Measurements from ENCODE around the gene ZNF609. TPM values are rescaled to one million over a fixed set of nuclear protein-coding genes. Genes with fewer than 3 reads are reported as not detected.
A peak's percentile ranks its signal among the peaks of the same experiment; 100 is the strongest.

Gene ZNF609
- polyA plus RNA-seq, 1 donor, result 24.4 TPM

DNA sequence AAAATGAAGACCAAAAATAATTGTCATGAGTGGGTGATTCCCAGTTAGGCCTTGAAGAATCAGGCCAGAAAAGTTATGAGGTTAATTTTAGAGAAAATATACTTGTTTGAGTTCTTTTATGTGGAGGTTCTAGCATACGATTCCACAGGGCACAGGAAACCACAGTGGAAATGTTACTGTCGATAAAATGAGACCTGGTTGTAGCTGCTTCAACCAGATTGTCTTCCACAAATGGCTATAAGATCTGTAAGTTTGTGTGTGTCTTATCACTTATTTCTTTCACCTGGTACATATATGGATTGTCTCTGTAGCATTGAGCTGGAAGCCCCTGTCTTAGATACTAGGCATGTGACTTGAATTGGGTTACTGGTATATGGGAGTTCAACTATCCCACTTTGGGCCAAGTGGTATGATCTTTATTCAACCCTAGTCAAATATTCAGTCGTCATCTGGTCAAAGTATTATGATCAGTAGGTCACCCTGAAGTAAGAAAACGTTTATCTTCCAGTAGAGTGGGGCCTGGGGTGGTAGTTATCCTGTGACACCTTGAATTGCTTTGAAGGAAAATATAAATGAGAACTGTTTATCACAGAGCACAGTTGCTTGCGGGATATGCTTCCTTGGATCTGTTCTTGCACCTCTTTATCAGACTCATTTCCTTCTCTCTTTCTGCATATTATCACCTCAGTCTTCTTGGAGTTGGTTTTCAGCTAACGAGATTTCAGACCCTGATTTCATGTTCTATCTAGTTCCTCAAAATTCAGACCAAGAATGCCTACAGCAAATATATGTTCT is 21.5 kb upstream of the ZNF609 start:
- WGBS (ENCODE audit: insufficient coverage, low lambda C conversion rate), result 93% methylated on average over 2 of the region's 6 CpGs

DNA sequence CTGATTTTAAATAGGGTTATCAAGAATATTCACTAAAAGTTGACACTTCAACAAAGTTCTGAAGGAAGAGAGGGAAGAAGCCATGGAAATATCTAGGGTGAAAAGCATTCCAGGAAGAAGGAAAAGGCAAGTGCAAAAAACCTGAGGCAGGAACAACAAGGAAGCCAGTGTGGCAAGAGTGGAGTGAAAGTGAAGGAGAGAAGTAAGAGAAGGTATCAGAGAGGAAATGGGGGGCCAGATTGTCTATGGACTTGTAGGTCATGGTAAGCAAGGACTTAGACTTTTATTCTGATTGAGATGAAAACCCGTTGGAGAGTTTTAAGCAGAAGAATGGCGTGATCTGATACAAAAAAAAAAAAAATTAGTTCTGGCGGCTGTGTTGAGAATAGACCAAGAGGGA is 18.5 kb upstream of the ZNF609 start:
- Histone ChIP-seq H3K36me3 (ENCODE audit: control insufficient read depth, insufficient read depth, low read length) (peaks cover 7% of the 10 kb centered on the region), H3K4me1 (ENCODE audit: control insufficient read depth, insufficient read depth, low read length) (peaks cover 8% of the 10 kb centered on the region), H3K9me3 (ENCODE audit: control insufficient read depth, low read depth, low read length) (no peaks in the 10 kb centered on the region), H3K27me3 (ENCODE audit: control insufficient read depth, insufficient read depth, low read length) (no peaks in the 10 kb centered on the region), H3K27ac (ENCODE audit: low read length) (no peak overlapping the region), H3K4me3 (ENCODE audit: low read length) (no peak overlapping the region)
- DNase-seq, result no peak
- WGBS (ENCODE audit: insufficient coverage, low lambda C conversion rate), result 94% methylated on average over 3 of the region's 3 CpGs

More for the DNA sequence above, 21.5 kb upstream of the ZNF609 start:
- Histone ChIP-seq H3K4me3 (ENCODE audit: low read length) (no peak overlapping the region), H3K4me1 (ENCODE audit: control insufficient read depth, insufficient read depth, low read length) (peaks cover 8% of the 10 kb centered on the region), H3K27me3 (ENCODE audit: control insufficient read depth, insufficient read depth, low read length) (no peaks in the 10 kb centered on the region), H3K9me3 (ENCODE audit: control insufficient read depth, low read depth, low read length) (no peaks in the 10 kb centered on the region), H3K27ac (ENCODE audit: low read length) (no peak overlapping the region), H3K36me3 (ENCODE audit: control insufficient read depth, insufficient read depth, low read length) (peaks cover 3% of the 10 kb centered on the region)
- DNase-seq, result no peak

DNA sequence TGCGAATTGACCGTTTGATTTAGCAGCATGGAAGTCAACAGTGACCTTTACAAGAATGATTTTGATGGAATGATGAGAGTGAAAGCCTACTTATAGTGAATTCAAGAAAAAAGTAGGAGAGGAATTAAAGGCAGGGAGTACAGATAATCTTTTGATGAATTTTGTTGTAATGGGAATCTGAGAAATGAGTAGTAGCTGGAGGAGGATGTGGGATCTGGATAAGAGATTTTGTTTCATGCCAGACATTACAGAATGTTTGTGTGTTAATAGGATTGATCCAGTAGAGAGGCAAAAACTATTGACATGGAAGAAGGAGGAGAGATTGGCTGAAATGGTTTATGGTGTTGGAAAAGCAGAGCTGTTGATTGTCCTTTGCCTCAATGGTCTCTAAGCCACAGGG is 17.4 kb upstream of the ZNF609 start:
- Histone ChIP-seq H3K4me1 (ENCODE audit: control insufficient read depth, insufficient read depth, low read length) (peaks cover 8% of the 10 kb centered on the region), H3K27ac (ENCODE audit: low read length) (no peak overlapping the region), H3K27me3 (ENCODE audit: control insufficient read depth, insufficient read depth, low read length) (no peaks in the 10 kb centered on the region), H3K9me3 (ENCODE audit: control insufficient read depth, low read depth, low read length) (no peaks in the 10 kb centered on the region), H3K36me3 (ENCODE audit: control insufficient read depth, insufficient read depth, low read length) (peaks cover 14% of the 10 kb centered on the region), H3K4me3 (ENCODE audit: low read length) (no peak overlapping the region)
- WGBS (ENCODE audit: insufficient coverage, low lambda C conversion rate), result 92% methylated on average over 2 of the region's 2 CpGs
- DNase-seq, result no peak

DNA sequence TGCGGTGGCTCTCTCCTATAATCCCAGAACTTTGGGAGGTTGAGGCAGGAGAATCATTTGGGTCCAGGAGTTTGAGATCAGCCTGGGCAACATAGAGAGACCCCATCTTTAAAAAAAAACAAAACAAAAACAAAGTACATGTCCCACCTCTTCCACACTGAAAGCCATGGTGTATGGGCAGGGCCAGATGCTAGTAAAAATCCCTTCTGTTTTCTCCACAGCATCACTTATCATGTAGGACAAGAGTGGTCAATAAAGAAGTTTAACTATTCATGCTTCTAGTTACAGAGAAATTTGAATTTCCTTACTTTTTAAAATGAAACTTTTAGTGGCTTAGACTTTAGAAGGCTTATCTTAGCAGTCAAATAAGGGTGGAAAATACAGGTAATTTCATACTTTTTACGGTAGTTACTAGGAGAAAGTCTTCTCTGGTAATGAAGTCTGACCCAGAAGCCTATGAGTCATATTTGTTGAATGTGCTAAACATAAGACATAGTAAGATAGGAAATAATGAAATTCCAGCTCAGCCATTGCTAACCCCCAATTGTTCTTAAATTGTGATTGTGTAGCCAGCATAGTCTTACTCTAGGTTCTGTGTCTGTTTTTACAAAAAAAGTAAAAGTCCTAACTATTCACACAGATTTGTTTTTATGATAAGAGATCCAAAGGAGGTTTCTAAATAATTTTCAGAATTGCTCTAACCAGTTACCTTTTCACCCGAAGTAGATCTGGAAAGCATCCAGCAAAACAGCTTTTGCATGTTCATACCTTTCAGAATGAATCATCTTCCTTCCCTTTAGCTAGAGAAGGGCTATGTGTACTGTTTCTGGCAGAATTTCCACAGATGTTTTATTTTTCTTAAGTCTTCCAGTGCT is 16.4 kb upstream of the ZNF609 start:
- no peaks in the 10 kb centered on the region for H3K9me3 ChIP-seq (ENCODE audit: control insufficient read depth, low read depth, low read length)
- peak in 1 of 2 donors; percentile 44 for DNase-seq
- peaks cover 17% of the 10 kb centered on the region for H3K36me3 ChIP-seq (ENCODE audit: control insufficient read depth, insufficient read depth, low read length)
- no peak overlapping the region for H3K4me3 ChIP-seq (ENCODE audit: low read length)
- WGBS (ENCODE audit: insufficient coverage, low lambda C conversion rate), result 50% methylated on average over 1 of the region's 3 CpGs
- no peaks in the 10 kb centered on the region for H3K27me3 ChIP-seq (ENCODE audit: control insufficient read depth, insufficient read depth, low read length)
- H3K4me1 ChIP-seq (ENCODE audit: control insufficient read depth, insufficient read depth, low read length), result peaks cover 8% of the 10 kb centered on the region
- H3K27ac ChIP-seq (ENCODE audit: low read length), result peak overlapping the region; percentile 17

DNA sequence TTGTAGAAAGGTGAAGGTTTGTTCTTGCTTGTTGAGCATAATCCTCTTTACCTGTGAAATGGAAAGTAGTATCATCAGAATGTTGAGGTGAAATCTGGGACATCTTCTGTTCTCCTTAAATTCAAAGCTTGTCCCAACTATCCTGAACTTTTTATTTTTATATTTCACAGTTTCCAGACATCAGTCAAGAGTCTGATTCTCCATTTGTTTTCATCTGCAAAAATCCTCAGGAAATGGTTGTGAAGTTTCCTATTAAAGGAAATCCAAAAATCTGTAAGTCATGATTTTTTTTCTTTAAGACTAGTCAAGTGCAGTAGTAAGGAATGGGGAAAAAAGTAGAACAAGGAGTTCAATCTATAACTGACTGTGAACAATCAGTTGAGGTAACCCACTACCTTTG is 15.5 kb upstream of the ZNF609 start:
- H3K4me1 ChIP-seq (ENCODE audit: control insufficient read depth, insufficient read depth, low read length), result peaks cover 8% of the 10 kb centered on the region
- DNase-seq, result no peak
- H3K4me3 ChIP-seq (ENCODE audit: low read length), result no peak overlapping the region
- no peak overlapping the region for H3K27ac ChIP-seq (ENCODE audit: low read length)
- peaks cover 17% of the 10 kb centered on the region for H3K36me3 ChIP-seq (ENCODE audit: control insufficient read depth, insufficient read depth, low read length)
- H3K27me3 ChIP-seq (ENCODE audit: control insufficient read depth, insufficient read depth, low read length), result no peaks in the 10 kb centered on the region
- no peaks in the 10 kb centered on the region for H3K9me3 ChIP-seq (ENCODE audit: control insufficient read depth, low read depth, low read length)

DNA sequence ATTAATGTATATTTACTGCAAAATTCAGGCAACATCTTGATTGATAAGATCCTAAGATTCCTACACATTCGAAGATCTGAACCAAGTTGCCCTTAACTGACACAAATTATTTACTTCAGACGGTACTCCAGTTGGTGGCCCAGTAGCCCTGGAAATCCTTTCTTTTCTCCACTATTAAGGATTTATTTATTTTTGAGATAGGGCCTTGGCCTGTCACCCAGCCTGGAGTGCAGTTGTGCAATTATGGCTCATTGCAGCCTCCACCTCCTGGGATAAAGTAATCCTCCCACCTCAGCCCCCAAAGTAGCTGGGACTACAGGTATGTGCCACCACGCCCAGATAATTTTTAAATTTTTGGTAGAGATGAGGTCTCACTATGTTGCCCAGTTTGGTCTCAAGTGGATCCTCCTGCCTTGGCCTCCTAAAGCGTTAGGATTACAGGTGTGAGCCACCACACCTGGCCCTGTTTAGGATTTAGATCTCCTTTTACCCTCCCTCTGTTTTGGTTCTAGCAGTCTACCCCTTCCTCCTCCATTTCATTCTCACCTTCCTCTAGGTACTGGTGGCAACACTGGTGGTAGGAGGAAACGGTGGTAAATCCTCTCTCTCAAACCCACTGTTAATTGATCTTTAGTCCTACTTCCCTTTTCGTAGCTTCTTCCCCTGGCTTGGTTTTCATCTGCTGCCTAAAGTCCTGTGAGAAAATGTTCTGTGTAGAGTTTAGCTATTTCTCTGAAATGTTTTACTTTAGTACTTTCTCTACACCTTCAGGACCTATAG is 12.7 kb upstream of the ZNF609 start:
- H3K4me1 ChIP-seq (ENCODE audit: control insufficient read depth, insufficient read depth, low read length), result peaks cover 8% of the 10 kb centered on the region
- 100% methylated on average over 1 of the region's 6 CpGs for WGBS (ENCODE audit: insufficient coverage, low lambda C conversion rate)
- no peak for DNase-seq
- peaks cover 17% of the 10 kb centered on the region for H3K36me3 ChIP-seq (ENCODE audit: control insufficient read depth, insufficient read depth, low read length)
- no peaks in the 10 kb centered on the region for H3K9me3 ChIP-seq (ENCODE audit: control insufficient read depth, low read depth, low read length)
- no peak overlapping the region for H3K27ac ChIP-seq (ENCODE audit: low read length)
- H3K4me3 ChIP-seq (ENCODE audit: low read length), result no peak overlapping the region
- no peaks in the 10 kb centered on the region for H3K27me3 ChIP-seq (ENCODE audit: control insufficient read depth, insufficient read depth, low read length)

DNA sequence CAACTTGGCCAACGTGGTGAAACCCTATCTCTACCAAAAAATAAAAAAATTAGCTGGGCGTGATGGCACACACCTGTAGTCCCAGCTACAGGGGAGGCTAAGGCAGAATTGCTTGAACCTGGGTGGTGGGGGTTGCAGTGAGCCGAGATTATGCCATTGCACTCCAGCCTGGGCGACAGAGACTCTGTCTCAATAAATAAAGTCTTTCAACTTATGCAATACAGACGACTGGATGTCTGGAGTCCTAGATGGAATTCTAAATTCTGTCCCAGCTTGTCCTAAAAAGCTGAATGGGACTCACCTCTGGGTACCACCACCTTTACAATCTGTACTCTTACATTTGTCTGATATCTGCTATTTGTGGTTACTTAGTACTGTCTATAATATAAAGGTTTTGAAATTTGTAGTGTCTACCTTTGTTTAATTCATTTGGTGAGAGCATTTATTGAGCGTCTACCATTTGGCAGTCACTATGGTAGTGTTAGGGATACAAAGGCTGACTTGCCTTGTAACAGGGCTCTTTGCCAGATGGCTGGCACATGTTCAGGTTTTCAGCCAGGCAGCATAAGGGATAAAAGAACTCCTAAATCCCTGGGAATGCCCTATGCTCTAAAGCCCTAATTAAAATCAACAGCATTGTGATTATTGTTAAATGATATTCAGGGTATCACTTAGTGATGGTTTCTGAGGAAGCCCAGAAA is 7.2 kb upstream of the ZNF609 start:
- Histone ChIP-seq H3K4me3 (ENCODE audit: low read length) (no peak overlapping the region), H3K27ac (ENCODE audit: low read length) (no peak overlapping the region), H3K27me3 (ENCODE audit: control insufficient read depth, insufficient read depth, low read length) (no peaks in the 10 kb centered on the region), H3K36me3 (ENCODE audit: control insufficient read depth, insufficient read depth, low read length) (peaks cover 17% of the 10 kb centered on the region), H3K9me3 (ENCODE audit: control insufficient read depth, low read depth, low read length) (no peaks in the 10 kb centered on the region), H3K4me1 (ENCODE audit: control insufficient read depth, insufficient read depth, low read length) (peaks cover 8% of the 10 kb centered on the region)
- 100% methylated on average over 1 of the region's 6 CpGs for WGBS (ENCODE audit: insufficient coverage, low lambda C conversion rate)
- DNase-seq, result no peak

DNA sequence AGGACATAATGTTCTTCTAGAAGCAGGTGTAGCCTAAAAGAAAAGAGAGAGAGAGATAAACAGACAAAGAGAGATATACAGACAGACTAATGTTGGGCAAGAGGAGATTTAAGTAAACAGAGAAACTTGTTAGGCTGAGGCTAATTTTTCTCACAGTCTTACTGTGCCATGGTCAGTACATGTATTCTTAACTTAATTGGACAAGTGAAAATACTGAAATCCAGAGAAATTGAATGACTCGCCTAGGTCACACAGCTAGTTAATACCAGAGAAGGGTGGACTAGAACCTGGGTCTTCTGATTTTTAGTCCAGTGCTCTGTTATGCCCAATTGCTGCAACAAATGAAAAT is 6.7 kb upstream of the ZNF609 start:
- Histone ChIP-seq H3K9me3 (ENCODE audit: control insufficient read depth, low read depth, low read length) (no peaks in the 10 kb centered on the region), H3K27ac (ENCODE audit: low read length) (no peak overlapping the region), H3K36me3 (ENCODE audit: control insufficient read depth, insufficient read depth, low read length) (peaks cover 17% of the 10 kb centered on the region), H3K27me3 (ENCODE audit: control insufficient read depth, insufficient read depth, low read length) (no peaks in the 10 kb centered on the region), H3K4me3 (ENCODE audit: low read length) (no peak overlapping the region), H3K4me1 (ENCODE audit: control insufficient read depth, insufficient read depth, low read length) (peaks cover 8% of the 10 kb centered on the region)
- no peak for DNase-seq
- no CpG with 5 or more reads among the region's 1 CpG for WGBS (ENCODE audit: insufficient coverage, low lambda C conversion rate)

DNA sequence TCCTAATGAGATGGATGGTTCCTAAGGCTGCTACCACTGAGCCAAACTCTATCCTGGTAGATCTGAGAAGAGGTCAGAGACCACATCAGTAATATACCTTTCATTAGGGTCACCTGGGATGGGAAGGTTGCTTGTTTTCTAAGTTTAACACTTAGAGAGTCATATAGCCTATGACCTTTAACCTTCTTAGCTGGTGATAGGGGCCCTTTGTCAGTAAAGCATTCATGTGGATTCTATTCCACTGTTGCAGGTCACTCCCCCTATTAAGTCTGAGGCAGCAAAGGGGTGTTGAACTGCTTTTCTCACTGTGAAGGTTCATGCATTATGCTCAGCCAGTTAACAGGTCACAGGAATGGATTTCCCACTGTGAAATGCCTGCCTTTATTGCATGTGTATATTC is 6.1 kb upstream of the ZNF609 start:
- no peak for DNase-seq
- Histone ChIP-seq H3K9me3 (ENCODE audit: control insufficient read depth, low read depth, low read length) (no peaks in the 10 kb centered on the region), H3K27ac (ENCODE audit: low read length) (no peak overlapping the region), H3K4me3 (ENCODE audit: low read length) (no peak overlapping the region), H3K36me3 (ENCODE audit: control insufficient read depth, insufficient read depth, low read length) (peaks cover 14% of the 10 kb centered on the region), H3K27me3 (ENCODE audit: control insufficient read depth, insufficient read depth, low read length) (no peaks in the 10 kb centered on the region), H3K4me1 (ENCODE audit: control insufficient read depth, insufficient read depth, low read length) (peaks cover 11% of the 10 kb centered on the region)

DNA sequence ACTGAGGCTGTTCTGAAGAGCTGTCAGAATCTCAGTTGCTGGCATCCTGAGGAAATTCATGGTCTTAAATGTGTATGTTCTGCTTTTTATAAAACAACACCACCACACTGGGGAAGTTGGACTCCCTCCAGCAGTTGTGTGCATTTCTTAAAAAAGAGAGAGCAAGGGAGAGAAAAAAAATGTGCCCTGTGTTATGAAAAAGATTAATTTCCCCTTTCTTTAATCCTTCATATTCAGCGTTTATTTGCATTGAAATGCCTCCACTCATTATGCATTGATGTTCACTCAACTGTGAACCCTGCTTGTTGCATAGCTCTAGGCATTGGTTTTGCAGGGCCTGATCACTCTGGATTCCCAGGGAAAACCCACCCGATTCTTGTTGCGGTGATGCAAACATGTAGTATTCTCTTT is 4.4 kb upstream of the ZNF609 start:
- peaks cover 20% of the 10 kb centered on the region for H3K4me1 ChIP-seq (ENCODE audit: control insufficient read depth, insufficient read depth, low read length)
- no peaks in the 10 kb centered on the region for H3K9me3 ChIP-seq (ENCODE audit: control insufficient read depth, low read depth, low read length)
- H3K27ac ChIP-seq (ENCODE audit: low read length), result no peak overlapping the region
- no peak for DNase-seq
- no CpG with 5 or more reads among the region's 3 CpGs for WGBS (ENCODE audit: insufficient coverage, low lambda C conversion rate)
- no peaks in the 10 kb centered on the region for H3K27me3 ChIP-seq (ENCODE audit: control insufficient read depth, insufficient read depth, low read length)
- H3K4me3 ChIP-seq (ENCODE audit: low read length), result no peak overlapping the region
- peaks cover 14% of the 10 kb centered on the region for H3K36me3 ChIP-seq (ENCODE audit: control insufficient read depth, insufficient read depth, low read length)

Data from large intestine (tissue), 3 donors.